GM23248 (cell line): ENCODE data around the gene MSANTD2. TPM values are rescaled to one million over a fixed set of nuclear protein-coding genes. Genes with fewer than 3 reads are reported as not detected.
A peak's percentile ranks its signal among the peaks of the same experiment; 100 is the strongest.

ENCODE experiments used
- DNase-seq: peaks from one replicate; pipeline ENCODE4 v3.0.0-alpha.2; 2015
- H2AFZ ChIP-seq: fragments of 200-600 bp; sonication (generic); 2 replicates; pipeline ENCODE4 v1.6.1; 2016; ENCODE audit warnings: antibody characterized with exemption
- H3F3A ChIP-seq: fragments of 200-600 bp; sonication (generic); 2 replicates; pipeline ENCODE4 v1.6.1; 2016; ENCODE audit warnings: mild to moderate bottlenecking, antibody characterized with exemption, mixed run types; ENCODE audit not compliant: insufficient read depth
- H3K27ac ChIP-seq: fragments of 200-600 bp; sonication (generic); 2 replicates; pipeline ENCODE4 v1.5.1; 2016; ENCODE audit warnings: mild to moderate bottlenecking
- H3K27me3 ChIP-seq: fragments of 200-600 bp; sonication (generic); replicated peaks from 2 replicates; pipeline ENCODE4 v1.6.1; 2016; ENCODE audit warnings: mild to moderate bottlenecking; ENCODE audit not compliant: insufficient read depth
- H3K36me3 ChIP-seq: fragments of 200-600 bp; sonication (generic); 2 replicates; pipeline ENCODE4 v1.6.1; 2016; ENCODE audit warnings: low read depth, mild to moderate bottlenecking
- H3K4me1 ChIP-seq: fragments of 200-600 bp; sonication (generic); 2 replicates; pipeline ENCODE4 v1.6.1; 2016; ENCODE audit warnings: mild to moderate bottlenecking; ENCODE audit not compliant: insufficient read depth
- H3K4me2 ChIP-seq: fragments of 200-600 bp; sonication (generic); one replicate; pipeline ENCODE4 v1.6.1; 2016; ENCODE audit warnings: mild to moderate bottlenecking; ENCODE audit not compliant: unreplicated experiment
- H3K4me3 ChIP-seq: fragments of 200-600 bp; sonication (generic); 2 replicates; pipeline ENCODE4 v1.5.1; 2016; ENCODE audit warnings: mild to moderate bottlenecking
- H3K79me2 ChIP-seq: fragments of 200-600 bp; sonication (generic); 2 replicates; pipeline ENCODE4 v1.6.1; 2016; ENCODE audit warnings: mild to moderate bottlenecking; ENCODE audit not compliant: insufficient read depth
- H3K9ac ChIP-seq: fragments of 200-600 bp; sonication (generic); 2 replicates; pipeline ENCODE4 v1.6.1; 2016; ENCODE audit warnings: mild to moderate bottlenecking
- H3K9me2 ChIP-seq: fragments of 200-600 bp; sonication (generic); 2 replicates; pipeline ENCODE4 v1.6.1; 2016; ENCODE audit warnings: mixed run types, mild to moderate bottlenecking, moderate library complexity; ENCODE audit not compliant: insufficient read depth
- H3K9me3 ChIP-seq: fragments of 200-600 bp; sonication (generic); one replicate; pipeline ENCODE4 v1.6.1; 2017; ENCODE audit warnings: low read depth
- H4K20me1 ChIP-seq: fragments of 200-600 bp; sonication (generic); 2 replicates; pipeline ENCODE4 v1.6.0; 2016; ENCODE audit not compliant: insufficient read depth
- EZH2 ChIP-seq: fragments of 200-600 bp; sonication (generic); IDR thresholded peaks from 2 replicates; pipeline ENCODE4 v1.6.1; 2018; ENCODE audit warnings: antibody characterized with exemption, mild to moderate bottlenecking; ENCODE audit not compliant: insufficient read depth, poor library complexity, severe bottlenecking
- EZH2phosphoT487 ChIP-seq: fragments of 200-600 bp; sonication (generic); IDR thresholded peaks from 2 replicates; pipeline ENCODE4 v1.6.1; 2018; ENCODE audit warnings: antibody characterized with exemption, moderate library complexity, mild to moderate bottlenecking, low read depth; ENCODE audit not compliant: insufficient read depth
- WGBS, 2 experiments: methylation state at CpG; one replicate each; pipeline ENCODE4 v1.1.6; 2015 to 2017; ENCODE audit warnings: low lambda C conversion rate in 2 of 2, low coverage in 1 of 2; ENCODE audit errors: missing lambda C conversion rate in 2 of 2; 5-methylcytosine and 5-hydroxymethylcytosine counted together
- in situ Hi-C: fragments of 300-500 bp; cut with MboI; formaldehyde crosslinking; loops from 2 replicates; pipeline ENCODE4 v1.15.0; 2020
- polyA plus RNA-seq: library from polyadenylated mRNA; unstranded; fragments of >200 nt; fragmentation: Nextera tagmentation; extraction: Ambion mirVana; gene quantifications from 2 replicates; pipeline ENCODE4 v1.2.1, GENCODE V29; 2016
- total RNA-seq: library from RNA; depleted of rRNA; stranded (reverse); fragments of >200 nt; shearing (Covaris generic); gene quantifications from 2 replicates; pipeline ENCODE4 v1.2.3, GENCODE V29; 2014

The MSANTD2 gene
- total and polyA plus RNA-seq, 2 experiments from 2014 or later = 6.0 to 8.4 TPM

DNA sequence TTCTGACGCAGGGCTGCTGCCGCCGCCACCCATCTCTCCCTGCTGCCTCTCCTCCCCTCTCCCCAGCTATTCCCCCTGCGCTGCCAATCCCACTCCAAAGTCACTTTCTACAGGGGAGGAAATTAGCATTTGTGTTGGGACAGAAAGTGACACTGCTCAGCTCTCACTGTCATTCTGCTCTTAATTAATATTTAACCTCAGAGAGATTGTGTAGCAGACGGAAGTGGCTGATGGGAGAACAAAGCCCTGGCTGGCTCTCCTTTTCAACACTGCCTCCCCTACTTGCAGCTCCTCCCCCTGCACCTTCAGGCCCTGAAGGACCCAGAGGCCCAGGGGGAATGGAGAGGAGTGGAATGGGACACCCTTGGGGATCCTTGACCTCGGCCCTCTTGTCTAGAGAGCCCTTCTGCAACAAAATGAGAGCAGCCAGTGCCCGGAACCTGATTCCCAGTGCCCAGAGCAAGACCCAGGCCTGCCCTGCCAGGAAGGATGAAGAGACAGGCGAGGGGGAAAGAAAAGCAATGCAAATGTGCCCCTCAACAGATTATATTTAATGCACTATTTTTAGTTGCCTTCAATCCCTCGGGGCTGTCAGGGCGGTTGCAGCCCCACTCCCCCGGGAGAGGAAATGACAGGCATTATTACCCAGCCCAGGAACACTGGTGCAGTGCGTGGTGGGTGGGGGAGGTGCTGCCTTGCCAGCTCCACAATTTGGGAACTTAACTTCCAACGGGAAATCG lies 75.1 kb downstream of the MSANTD2 start:
- TF ChIP-seq EZH2phosphoT487 = no peak
- TF ChIP-seq EZH2 = no peak
- no peak overlapping the region for H3K27ac ChIP-seq
- H2AFZ ChIP-seq = no peak overlapping the region
- in situ Hi-C loops = no loop called here
- no peaks in the 10 kb centered on the region for H3K9me3 ChIP-seq
- no peaks in the 10 kb centered on the region for H3F3A ChIP-seq
- peaks cover 61% of the 10 kb centered on the region for H3K27me3 ChIP-seq
- H3K79me2 ChIP-seq = no peaks in the 10 kb centered on the region
- no peak overlapping the region for H3K4me2 ChIP-seq
- no peaks in the 10 kb centered on the region for H3K9me2 ChIP-seq
- H3K9ac ChIP-seq = no peak overlapping the region
- H4K20me1 ChIP-seq = no peaks in the 10 kb centered on the region
- 28 to 29% methylated on average over 14 of the region's 14 CpGs for WGBS, 2 experiments
- DNase-seq = no peak
- no peaks in the 10 kb centered on the region for H3K36me3 ChIP-seq
- peaks cover 5% of the 10 kb centered on the region; the same call in 1 of the 2 replicates for H3K4me1 ChIP-seq
- H3K4me3 ChIP-seq = no peak overlapping the region

GRCh38 chr11:124722176-124722575 lies 78.0 kb downstream of the MSANTD2 start:
- Histone ChIP-seq H3K4me3 (no peak overlapping the region), H3K4me2 (no peak overlapping the region), H2AFZ (no peak overlapping the region), H3K36me3 (no peaks in the 10 kb centered on the region), H3F3A (no peaks in the 10 kb centered on the region), H3K9me3 (no peaks in the 10 kb centered on the region), H3K27ac (no peak overlapping the region), H3K9me2 (no peaks in the 10 kb centered on the region), H3K79me2 (no peaks in the 10 kb centered on the region), H3K9ac (no peak overlapping the region), H3K4me1 (peaks cover 5% of the 10 kb centered on the region; the same call in 1 of the 2 replicates), H3K27me3 (peaks cover 74% of the 10 kb centered on the region), H4K20me1 (no peaks in the 10 kb centered on the region)
- in situ Hi-C loops = no loop called here
- no peak for DNase-seq
- TF ChIP-seq EZH2phosphoT487 = no peak
- TF ChIP-seq EZH2 = no peak
- 20 to 31% methylated on average over 6 of the region's 6 CpGs for WGBS, 2 experiments

DNA sequence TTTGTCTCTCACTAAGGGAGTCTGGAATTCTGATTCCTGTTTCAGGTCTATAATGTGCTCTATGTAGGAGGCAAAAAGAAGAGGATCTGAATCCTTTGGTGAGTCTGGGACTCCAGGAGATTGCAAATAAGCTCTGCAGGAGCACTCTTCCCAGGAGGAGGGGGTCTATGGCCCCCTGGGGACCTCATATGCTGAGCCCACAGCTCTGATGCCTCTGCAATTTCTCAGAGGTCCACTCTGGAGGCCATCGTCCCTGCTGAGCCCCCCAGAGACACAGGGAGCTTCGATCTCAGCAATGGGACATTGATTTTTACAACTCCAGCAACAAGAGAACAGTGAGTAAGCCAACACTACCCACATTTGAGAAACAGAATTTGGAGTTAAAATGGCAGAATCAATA lies 80.7 kb downstream of the MSANTD2 start:
- Histone ChIP-seq H3K4me2 (no peak overlapping the region), H3K9ac (no peak overlapping the region), H3K9me2 (no peaks in the 10 kb centered on the region), H3K4me3 (no peak overlapping the region), H3K9me3 (no peaks in the 10 kb centered on the region), H3K27ac (no peak overlapping the region), H3K4me1 (no peaks in the 10 kb centered on the region), H3F3A (no peaks in the 10 kb centered on the region), H3K79me2 (no peaks in the 10 kb centered on the region), H2AFZ (no peak overlapping the region), H3K27me3 (peaks cover 94% of the 10 kb centered on the region), H3K36me3 (no peaks in the 10 kb centered on the region), H4K20me1 (no peaks in the 10 kb centered on the region)
- DNase-seq = no peak
- 0 to 6% methylated on average over 2 of the region's 2 CpGs for WGBS, 2 experiments
- TF ChIP-seq EZH2phosphoT487 = no peak
- TF ChIP-seq EZH2 = no peak
- in situ Hi-C loops = no loop called here

DNA sequence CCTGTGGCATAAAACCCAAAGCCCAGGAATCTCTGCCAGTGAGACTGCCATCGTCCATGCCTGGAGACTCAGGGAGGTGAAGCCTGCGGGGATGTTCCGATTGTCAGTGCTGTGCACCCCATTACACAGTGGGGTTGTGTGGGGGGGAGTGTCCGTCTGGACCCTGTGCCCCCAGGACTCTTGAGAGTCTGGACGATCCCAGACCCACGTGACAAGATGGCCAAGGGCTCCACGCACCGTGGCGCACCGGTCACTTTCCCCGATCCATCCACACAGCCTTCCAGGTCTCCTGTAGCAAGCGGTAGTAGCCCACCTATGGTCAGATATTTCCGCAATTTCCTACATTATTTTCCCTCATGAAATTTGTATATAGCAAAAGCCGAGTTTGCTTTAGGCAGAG lies 81.4 kb downstream of the MSANTD2 start:
- H2AFZ ChIP-seq = no peak overlapping the region

More for the DNA sequence above, 81.4 kb downstream of the MSANTD2 start:
- H3K9ac ChIP-seq = no peak overlapping the region
- no peak overlapping the region for H3K4me2 ChIP-seq
- peaks cover 91% of the 10 kb centered on the region for H3K27me3 ChIP-seq
- no peaks in the 10 kb centered on the region for H3K4me1 ChIP-seq
- no peak for DNase-seq
- no peaks in the 10 kb centered on the region for H4K20me1 ChIP-seq
- no peaks in the 10 kb centered on the region for H3K79me2 ChIP-seq
- H3K9me3 ChIP-seq = no peaks in the 10 kb centered on the region
- no peaks in the 10 kb centered on the region for H3K36me3 ChIP-seq
- 0 out of 2 replicates have a peak, but pooled peaks have one; percentile 8 for TF ChIP-seq EZH2phosphoT487
- no peak for TF ChIP-seq EZH2
- 5 to 6% methylated on average over 13 to 14 of the region's 14 CpGs for WGBS, 2 experiments
- no peaks in the 10 kb centered on the region for H3K9me2 ChIP-seq
- in situ Hi-C loops = no loop called here
- no peaks in the 10 kb centered on the region for H3F3A ChIP-seq
- H3K4me3 ChIP-seq = peak overlapping the region; percentile 48; the same call in 1 of the 2 replicates
- no peak overlapping the region for H3K27ac ChIP-seq
